ENCODE results near the gene KCTD18.

DNA sequence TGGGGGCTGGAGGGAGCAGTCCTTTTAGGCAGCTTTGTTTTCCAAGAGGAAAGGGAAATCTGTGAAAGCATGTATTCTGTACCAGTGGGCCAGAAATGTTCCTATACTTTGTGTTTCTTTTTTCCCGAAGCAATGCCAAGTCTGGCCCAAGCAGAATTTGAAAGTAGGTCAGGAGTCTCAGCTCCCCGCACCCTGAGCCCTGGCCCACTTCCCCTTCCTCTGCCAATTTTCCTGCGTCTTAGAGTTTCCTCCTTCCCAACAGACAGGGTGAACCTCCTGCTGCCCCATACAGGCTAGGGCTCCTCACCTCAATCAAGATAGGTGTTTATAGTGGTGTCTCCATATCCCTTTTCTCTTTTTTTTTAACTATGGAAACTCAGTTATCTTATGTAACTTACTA is 65.3 kb downstream of the KCTD18 start:
- TF ChIP-seq RAD21 (IDR thresholded peaks at IDR 0.05; ENCODE audit: low read depth) (no peak), YY1 (IDR thresholded peaks at IDR 0.05; ENCODE audit: low read depth) (no peak), ZBTB7A (IDR thresholded peaks at IDR 0.05; ENCODE audit: low read depth) (no peak), FOXM1 (IDR thresholded peaks at IDR 0.05; ENCODE audit: borderline replicate concordance, low read depth) (no peak), TCF12 (IDR thresholded peaks at IDR 0.05; ENCODE audit: low read depth) (no peak), EP300 (IDR thresholded peaks at IDR 0.05; ENCODE audit: borderline replicate concordance) (no peak), TAF1 (IDR thresholded peaks at IDR 0.05; ENCODE audit: low read depth) (no peak), EGR1 (IDR thresholded peaks at IDR 0.05) (no peak), CEBPB (IDR thresholded peaks at IDR 0.05) (no peak), TEAD4 (IDR thresholded peaks at IDR 0.05) (no peak)
- TF ChIP-seq, protein P1, sequence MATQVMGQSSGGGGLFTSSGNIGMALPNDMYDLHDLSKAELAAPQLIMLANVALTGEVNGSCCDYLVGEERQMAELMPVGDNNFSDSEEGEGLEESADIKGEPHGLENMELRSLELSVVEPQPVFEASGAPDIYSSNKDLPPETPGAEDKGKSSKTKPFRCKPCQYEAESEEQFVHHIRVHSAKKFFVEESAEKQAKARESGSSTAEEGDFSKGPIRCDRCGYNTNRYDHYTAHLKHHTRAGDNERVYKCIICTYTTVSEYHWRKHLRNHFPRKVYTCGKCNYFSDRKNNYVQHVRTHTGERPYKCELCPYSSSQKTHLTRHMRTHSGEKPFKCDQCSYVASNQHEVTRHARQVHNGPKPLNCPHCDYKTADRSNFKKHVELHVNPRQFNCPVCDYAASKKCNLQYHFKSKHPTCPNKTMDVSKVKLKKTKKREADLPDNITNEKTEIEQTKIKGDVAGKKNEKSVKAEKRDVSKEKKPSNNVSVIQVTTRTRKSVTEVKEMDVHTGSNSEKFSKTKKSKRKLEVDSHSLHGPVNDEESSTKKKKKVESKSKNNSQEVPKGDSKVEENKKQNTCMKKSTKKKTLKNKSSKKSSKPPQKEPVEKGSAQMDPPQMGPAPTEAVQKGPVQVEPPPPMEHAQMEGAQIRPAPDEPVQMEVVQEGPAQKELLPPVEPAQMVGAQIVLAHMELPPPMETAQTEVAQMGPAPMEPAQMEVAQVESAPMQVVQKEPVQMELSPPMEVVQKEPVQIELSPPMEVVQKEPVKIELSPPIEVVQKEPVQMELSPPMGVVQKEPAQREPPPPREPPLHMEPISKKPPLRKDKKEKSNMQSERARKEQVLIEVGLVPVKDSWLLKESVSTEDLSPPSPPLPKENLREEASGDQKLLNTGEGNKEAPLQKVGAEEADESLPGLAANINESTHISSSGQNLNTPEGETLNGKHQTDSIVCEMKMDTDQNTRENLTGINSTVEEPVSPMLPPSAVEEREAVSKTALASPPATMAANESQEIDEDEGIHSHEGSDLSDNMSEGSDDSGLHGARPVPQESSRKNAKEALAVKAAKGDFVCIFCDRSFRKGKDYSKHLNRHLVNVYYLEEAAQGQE (IDR thresholded peaks at IDR 0.05; ENCODE audit: low read depth), result no peak
- TF ChIP-seq, protein P2, sequence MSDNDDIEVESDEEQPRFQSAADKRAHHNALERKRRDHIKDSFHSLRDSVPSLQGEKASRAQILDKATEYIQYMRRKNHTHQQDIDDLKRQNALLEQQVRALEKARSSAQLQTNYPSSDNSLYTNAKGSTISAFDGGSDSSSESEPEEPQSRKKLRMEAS (IDR thresholded peaks at IDR 0.05), result no peak
- TF ChIP-seq, protein P3, sequence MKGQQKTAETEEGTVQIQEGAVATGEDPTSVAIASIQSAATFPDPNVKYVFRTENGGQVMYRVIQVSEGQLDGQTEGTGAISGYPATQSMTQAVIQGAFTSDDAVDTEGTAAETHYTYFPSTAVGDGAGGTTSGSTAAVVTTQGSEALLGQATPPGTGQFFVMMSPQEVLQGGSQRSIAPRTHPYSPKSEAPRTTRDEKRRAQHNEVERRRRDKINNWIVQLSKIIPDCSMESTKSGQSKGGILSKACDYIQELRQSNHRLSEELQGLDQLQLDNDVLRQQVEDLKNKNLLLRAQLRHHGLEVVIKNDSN (IDR thresholded peaks at IDR 0.05), result no peak

Measured in Ishikawa (cell line).